ENCODE measurements around the gene ATP5MK. TPM values are rescaled to one million over a fixed set of nuclear protein-coding genes. Genes with fewer than 3 reads are reported as not detected.
A peak's percentile ranks its signal among the peaks of the same experiment; 100 is the strongest.
"Not testable (repeated sequence)": the region's sequence is repeated elsewhere in the genome, so short reads cannot be mapped to it uniquely, and the experiment has no call there.

Gene ATP5MK
- total RNA-seq, result 958 TPM
- long read RNA-seq, transcript ATP5MD-201 (4 exons, 364 nt), result major isoform, 283 of 308 reads
- long read RNA-seq, transcript ATP5MD-204 (5 exons, 626 nt), result minor isoform, 18 of 308 reads
- long read RNA-seq, partial matches to known transcripts, result 0 of 308 reads
- long read RNA-seq, other reads (novel, unspliced or antisense), result 4 of 308 reads

- intact Hi-C loops (cut with DNase I), result loop anchor here (2.0 kb wide), 1 partner anchor 27 kb away; no protein-coding TSS in a partner anchor
- peak; percentile 99 for DNase-seq (ENCODE audit: low spot score)
Observed at GRCh38 chr10:103396067-103396788, at the start of gene ATP5MK, which contains the start of gene PDCD11. Gene ATP5MK (minus strand): TSS chr10:103396475. CDS start chr10:103392457, 4,018 bp downstream. Gene PDCD11 (plus strand): TSS chr10:103396626. CDS start chr10:103398427, 1,801 bp downstream.

GRCh38 chr10:103445366-103445765, 49.1 kb upstream of the ATP5MK start:
- intact Hi-C loops (cut with DNase I), result no loop called here
- DNase-seq (ENCODE audit: low spot score), result no peak

GRCh38 chr10:103444478-103444877, 48.2 kb upstream of the ATP5MK start:
- intact Hi-C loops (cut with DNase I), result no loop called here
- no peak for DNase-seq (ENCODE audit: low spot score)

GRCh38 chr10:103443475-103444185, 47.4 kb upstream of the ATP5MK start:
- intact Hi-C loops (cut with DNase I), result no loop called here
- DNase-seq (ENCODE audit: low spot score), result no peak

- intact Hi-C loops (cut with DNase I), result no loop called here
- DNase-seq (ENCODE audit: low spot score), result no peak
Observed at GRCh38 chr10:103442031-103442461, 45.8 kb upstream of the ATP5MK start.

- no peak for DNase-seq (ENCODE audit: low spot score)
- intact Hi-C loops (cut with DNase I), result no loop called here
Observed at GRCh38 chr10:103441611-103442010, 45.3 kb upstream of the ATP5MK start.

- no peak for DNase-seq (ENCODE audit: low spot score)
- intact Hi-C loops (cut with DNase I), result no loop called here
Observed at GRCh38 chr10:103441206-103441605, 44.9 kb upstream of the ATP5MK start.

GRCh38 chr10:103440416-103440815, 44.1 kb upstream of the ATP5MK start:
- no peak for DNase-seq (ENCODE audit: low spot score)

GRCh38 chr10:103439776-103440175, 43.5 kb upstream of the ATP5MK start:
- DNase-seq (ENCODE audit: low spot score), result no peak
- intact Hi-C loops (cut with DNase I), result no loop called here

More at GRCh38 chr10:103440416-103440815, 44.1 kb upstream of the ATP5MK start:
- intact Hi-C loops (cut with DNase I), result no loop called here

GRCh38 chr10:103433858-103434257, 37.6 kb upstream of the ATP5MK start:
- intact Hi-C loops (cut with DNase I), result no loop called here
- no peak for DNase-seq (ENCODE audit: low spot score)

GRCh38 chr10:103431902-103432301, 35.6 kb upstream of the ATP5MK start:
- no peak for DNase-seq (ENCODE audit: low spot score)
- intact Hi-C loops (cut with DNase I), result no loop called here

- intact Hi-C loops (cut with DNase I), result no loop called here
Observed at GRCh38 chr10:103429647-103430046, 33.4 kb upstream of the ATP5MK start.

GRCh38 chr10:103428989-103429643, 32.8 kb upstream of the ATP5MK start:
- DNase-seq (ENCODE audit: low spot score), result no peak
- intact Hi-C loops (cut with DNase I), result no loop called here

More at GRCh38 chr10:103429647-103430046, 33.4 kb upstream of the ATP5MK start:
- DNase-seq (ENCODE audit: low spot score), result no peak

GRCh38 chr10:103427866-103428265, 31.6 kb upstream of the ATP5MK start:
- intact Hi-C loops (cut with DNase I), result no loop called here
- DNase-seq (ENCODE audit: low spot score), result no peak

- intact Hi-C loops (cut with DNase I), result no loop called here
- DNase-seq (ENCODE audit: low spot score), result no peak
Observed at GRCh38 chr10:103423748-103424147, 27.5 kb upstream of the ATP5MK start.

- DNase-seq (ENCODE audit: low spot score), result no peak
- intact Hi-C loops (cut with DNase I), result loop anchor here (5.0 kb wide), 1 partner anchor 173 kb away; no protein-coding TSS in a partner anchor
Observed at GRCh38 chr10:103419101-103419500, 22.8 kb upstream of the ATP5MK start.

GRCh38 chr10:103417601-103418000, 21.3 kb upstream of the ATP5MK start:
- DNase-seq (ENCODE audit: low spot score), result no peak
- intact Hi-C loops (cut with DNase I), result loop anchor here (2.0 to 5.0 kb wide), 2 partner anchors 63 to 175 kb away; no protein-coding TSS in a partner anchor

- intact Hi-C loops (cut with DNase I), result loop anchor here (2.0 to 5.0 kb wide), 2 partner anchors 64 to 175 kb away; no protein-coding TSS in a partner anchor
- DNase-seq (ENCODE audit: low spot score), result not testable (repeated sequence)
Observed at GRCh38 chr10:103417148-103417469, 20.8 kb upstream of the ATP5MK start.

- DNase-seq (ENCODE audit: low spot score), result no peak
- intact Hi-C loops (cut with DNase I), result loop anchor here (2.0 to 5.0 kb wide), 2 partner anchors 64 to 176 kb away; no protein-coding TSS in a partner anchor
Observed at GRCh38 chr10:103416436-103417147, 20.3 kb upstream of the ATP5MK start.

All from cardiac septum (tissue), 1 donor.